ENCODE data around the gene USP49.
"Not testable (repeated sequence)": the region's sequence is repeated elsewhere in the genome, so short reads cannot be mapped to it uniquely, and the experiment has no call there.

The USP49 gene

GRCh38 chr6:41895300-41896233 is at the start of gene USP49:
Gene USP49 (minus strand): TSS chr6:41895375. CDS start chr6:41806983, 88,392 bp downstream.
- peak; percentile 86 for DNase-seq

GRCh38 chr6:41943456-41943855 is 48.3 kb upstream of the USP49 start:
- DNase-seq = no peak

- DNase-seq = not testable (repeated sequence)
Measured at GRCh38 chr6:41942882-41943281, 47.7 kb upstream of the USP49 start.

GRCh38 chr6:41942067-41942851 is 47.1 kb upstream of the USP49 start:
- DNase-seq = no peak

GRCh38 chr6:41941280-41942066 is 46.3 kb upstream of the USP49 start, which contains the start of gene CCND3:
Gene CCND3 (minus strand): TSS chr6:41941808. CDS start chr6:41941649, 159 bp downstream.
- peak; percentile 80 for DNase-seq

GRCh38 chr6:41940759-41941279 is 45.6 kb upstream of the USP49 start:
- peak; percentile 39 for DNase-seq

- peak; percentile 6 for DNase-seq
Measured at GRCh38 chr6:41939848-41940758, 44.9 kb upstream of the USP49 start.

GRCh38 chr6:41939176-41939847 is 44.1 kb upstream of the USP49 start:
- DNase-seq = peak; percentile 34

DNA sequence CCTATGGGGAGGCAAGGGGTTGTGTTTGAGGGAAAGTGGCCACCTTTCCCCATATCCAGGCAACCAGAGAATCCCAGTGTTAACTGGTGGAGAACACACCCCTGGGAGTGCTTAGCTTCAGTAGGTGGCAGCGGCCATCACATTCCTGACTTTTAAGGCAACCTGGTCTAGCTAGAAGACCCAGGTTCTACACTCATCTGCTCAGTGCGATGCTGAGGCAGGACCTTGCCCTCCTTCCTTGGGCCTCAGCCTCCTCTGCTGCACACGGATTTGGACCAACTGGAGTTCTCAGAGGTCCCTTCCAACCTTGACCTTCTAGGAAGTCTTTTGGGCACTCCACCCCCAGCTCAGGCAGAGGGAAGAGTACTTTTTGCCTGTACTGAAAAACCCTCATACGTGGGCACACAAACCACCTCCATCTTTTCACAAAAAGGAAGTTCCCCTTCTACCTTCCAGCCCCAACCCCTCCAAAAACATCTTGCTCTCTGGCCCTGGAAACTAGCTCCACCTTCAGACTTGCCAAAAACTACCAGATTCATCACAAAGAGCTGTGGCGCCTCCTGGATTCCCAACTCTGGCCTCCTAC is 43.5 kb upstream of the USP49 start:
- no peak for DNase-seq

DNA sequence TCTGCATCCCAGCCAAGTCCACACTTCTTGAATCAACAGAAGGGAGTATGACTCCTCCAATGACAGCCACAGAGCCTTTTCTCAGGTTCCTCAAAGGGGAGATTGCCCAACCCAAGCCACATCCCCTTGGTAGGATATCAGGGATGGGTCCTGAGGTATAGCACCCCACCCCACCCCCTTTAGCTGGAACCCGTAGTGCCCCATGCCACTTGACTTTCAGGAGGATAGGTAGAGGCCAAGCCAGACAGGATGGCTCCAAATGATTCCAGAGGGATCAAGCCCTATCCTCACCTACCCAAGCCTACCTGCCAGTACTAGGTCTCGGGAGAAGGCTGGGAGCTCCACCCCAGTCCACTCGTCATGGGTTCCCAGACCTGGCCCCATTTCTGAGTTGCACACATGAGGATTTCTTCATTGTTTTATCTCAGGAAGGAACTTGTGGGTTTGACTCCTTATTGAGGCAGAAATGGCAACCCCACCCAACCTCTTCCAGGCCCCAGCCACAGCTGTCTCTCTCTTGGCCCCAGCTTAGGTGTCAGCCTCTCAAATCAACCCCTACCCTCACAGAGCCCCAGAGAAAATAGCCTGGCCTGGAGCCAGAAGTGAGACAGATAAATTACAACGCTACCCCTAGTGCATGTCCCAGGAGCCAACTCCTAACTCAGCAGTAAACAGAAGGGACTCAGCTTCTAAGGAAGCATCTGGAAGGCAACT is 42.8 kb upstream of the USP49 start:
- DNase-seq = peak; percentile 42

DNA sequence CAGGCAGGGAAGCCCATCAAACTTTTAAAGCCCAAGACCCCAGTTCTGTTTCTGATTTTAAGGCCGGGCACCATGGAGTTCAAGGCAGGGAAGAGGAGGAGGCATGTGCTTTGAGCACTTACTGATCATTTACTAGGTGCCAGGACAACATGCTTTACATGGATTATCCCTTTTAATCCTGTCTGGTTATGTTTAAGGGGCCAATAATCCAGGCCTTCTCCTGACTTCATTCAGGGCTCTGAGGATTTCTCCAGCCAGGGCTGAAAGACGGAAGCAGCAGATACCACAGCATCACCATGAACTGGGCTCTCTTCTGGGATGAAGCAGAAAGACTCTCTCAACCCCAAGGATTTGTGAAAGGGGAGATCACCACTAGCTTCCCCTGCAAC is 42.3 kb upstream of the USP49 start:
- DNase-seq = no peak

DNA sequence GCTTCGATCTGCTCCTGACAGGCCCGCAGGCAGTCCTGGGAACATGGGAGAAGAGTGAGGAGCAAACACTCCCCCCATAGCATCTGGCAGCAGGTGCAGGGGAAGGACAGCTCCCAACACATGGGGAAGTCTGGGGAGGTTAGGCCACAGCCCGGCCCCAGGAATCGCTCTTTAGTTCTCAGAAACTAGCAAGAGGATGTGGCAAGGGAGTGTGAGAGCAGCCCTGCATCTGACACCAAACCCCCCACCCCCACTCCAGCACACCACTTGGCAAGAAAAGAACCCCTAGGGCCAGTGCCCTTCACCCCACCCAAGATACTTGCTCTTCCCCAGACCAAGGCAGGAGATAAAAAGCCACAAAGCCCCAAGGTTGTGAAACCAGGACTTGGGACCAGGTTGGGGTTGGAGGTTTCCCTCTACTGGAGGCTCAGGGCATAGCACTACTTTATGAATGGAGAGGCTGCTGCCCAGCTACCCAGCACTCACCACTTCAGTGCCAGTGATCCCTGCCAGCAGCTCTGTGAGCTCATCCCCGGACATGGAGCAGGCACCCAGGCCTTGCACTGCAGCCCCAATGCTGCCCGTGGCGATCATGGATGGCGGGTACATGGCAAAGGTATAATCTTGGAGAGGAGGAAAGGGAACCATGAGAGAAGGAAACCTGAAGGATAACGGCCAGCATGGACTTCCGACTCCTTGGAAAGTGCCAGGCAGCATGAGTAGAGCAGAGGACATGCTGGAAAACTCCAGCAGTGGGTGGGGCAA is 41.1 kb upstream of the USP49 start:
- peak; percentile 85 for DNase-seq

DNA sequence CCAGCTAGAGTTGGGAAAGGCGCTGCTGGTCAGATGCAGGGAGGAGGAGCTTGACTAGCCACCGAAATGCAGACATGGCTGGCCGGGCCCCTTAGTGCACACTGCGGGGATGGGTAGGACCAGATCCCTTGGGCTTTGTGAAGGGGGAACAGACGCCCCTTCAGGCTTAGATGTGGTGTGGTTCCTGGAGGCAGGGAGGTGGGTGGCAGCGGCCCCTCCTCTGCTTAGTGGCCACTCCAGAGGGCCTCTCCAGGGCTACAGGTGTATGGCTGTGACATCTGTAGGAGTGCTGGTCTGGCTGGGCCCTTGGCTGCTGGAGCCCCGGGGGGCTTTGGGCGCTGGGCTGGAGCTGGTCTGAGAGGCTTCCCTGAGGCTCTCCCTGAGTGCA is 40.5 kb upstream of the USP49 start:
- DNase-seq = no peak

DNA sequence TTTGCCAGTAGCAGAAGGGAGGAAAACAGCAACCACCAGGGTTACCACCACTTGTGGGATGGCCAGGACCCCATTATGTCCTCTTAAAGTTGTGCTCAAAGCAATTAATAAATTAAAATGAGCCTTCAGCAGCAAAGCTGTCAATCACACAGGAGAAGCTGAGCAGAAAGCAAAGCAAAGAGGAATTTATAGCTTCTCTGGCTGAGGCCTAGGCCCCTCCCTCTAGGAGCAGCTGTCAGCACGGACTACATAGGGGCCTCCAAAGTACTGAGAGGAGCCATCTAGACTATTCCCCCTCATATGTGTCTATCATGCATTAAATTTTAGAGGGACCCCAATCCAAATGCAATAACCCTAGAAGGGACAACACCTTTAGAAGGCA is 40.0 kb upstream of the USP49 start:
- DNase-seq = no peak

DNA sequence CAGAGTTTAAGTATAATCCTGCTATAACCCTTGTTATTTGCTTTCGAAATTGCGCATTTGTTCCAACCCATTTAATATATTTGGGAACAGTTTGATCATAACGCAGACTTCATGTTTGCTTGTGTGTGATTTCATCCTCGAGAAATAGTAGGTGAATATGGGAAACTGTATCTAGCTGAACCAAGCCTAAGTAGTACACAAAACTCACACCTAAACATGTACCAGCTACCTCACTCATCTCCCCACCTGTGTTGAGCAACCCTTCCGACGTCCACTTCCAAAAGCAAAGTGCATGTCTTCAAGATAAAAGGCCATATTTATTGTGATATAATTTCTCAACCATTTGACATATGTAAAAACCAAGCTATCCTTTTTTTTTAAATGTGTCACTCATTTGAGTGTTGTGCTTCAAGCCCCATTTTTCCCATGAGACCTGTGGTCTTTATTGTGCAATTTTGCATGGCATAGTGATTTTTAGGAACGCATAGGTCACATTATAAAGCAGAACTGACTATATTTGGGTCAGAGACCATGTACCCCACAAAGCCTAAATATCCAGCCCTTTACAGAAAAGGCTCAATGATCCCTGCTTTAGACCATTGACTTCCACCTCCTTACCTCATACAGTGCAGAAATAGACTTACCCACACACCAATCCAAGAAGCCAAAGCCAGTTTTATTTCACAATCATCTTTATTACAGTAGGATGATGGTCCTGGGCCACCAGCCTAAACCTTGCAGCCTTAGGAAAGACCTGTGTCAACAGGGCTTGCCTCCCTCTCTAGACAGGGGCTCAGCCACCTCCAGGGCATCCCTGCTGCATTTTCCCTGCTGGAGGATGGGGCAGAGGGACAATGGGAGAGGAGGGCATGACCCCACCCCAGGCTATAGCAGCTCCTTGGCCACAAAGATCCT is 39.4 kb upstream of the USP49 start:
- no peak for DNase-seq

- no peak for DNase-seq
Measured at GRCh38 chr6:41932378-41932777, 37.2 kb upstream of the USP49 start.

DNA sequence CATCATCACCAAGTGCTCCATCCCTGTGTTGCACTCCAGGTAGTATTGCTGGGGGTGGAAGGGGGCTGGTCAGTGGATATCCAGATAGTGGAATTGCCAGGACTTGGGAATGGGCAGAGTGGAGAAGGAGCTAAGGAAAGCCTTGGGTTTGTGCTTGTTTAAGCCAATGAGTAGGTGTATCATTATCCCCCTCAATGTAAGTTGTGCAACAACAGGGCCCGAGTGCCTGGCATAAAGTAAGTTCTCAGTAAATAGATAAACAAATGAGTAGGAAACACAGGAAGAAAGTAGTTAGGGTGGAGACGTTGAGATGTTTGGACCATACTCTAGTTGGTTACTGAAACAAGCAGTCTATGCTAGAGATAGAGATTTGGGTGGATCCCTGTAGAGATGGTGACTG is 36.6 kb upstream of the USP49 start:
- no peak for DNase-seq

DNA sequence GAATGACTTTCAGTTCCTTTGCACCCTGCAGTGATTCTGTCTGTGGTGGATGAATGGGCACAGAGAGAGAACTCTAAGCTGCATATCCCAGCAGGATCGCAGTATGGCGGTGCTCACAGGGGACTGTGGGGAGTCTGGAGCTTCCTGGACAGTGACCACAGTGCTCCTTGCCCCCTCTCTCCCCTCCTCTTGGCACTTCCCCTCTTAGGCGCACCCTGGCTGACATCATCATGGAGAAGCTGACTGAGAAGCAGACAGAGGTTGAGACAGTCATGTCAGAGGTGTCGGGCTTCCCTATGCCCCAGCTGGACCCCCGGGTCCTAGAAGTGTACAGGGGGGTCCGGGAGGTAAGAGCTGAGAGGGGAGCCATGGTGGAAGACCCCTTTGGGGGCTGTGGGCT is 34.7 kb upstream of the USP49 start:
- no peak for DNase-seq

Data from CD4-positive, alpha-beta T cell treated with Interferon gamma for 1 hour (primary cell).